CMK (cell line): ENCODE measurements around the gene SRMS.

Source experiments
- DNase-seq: peaks from one replicate; pipeline ENCODE4 v3.0.0-alpha.2; 2010; ENCODE audit warnings: low read depth

The SRMS gene

GRCh38 chr20:63522091-63522868 lies 25.3 kb downstream of the SRMS start:
- DNase-seq: no peak

- DNase-seq: no peak
Observed at GRCh38 chr20:63521602-63522001, 25.9 kb downstream of the SRMS start.

GRCh38 chr20:63520934-63521601 lies 26.5 kb downstream of the SRMS start:
- peak; percentile 50 for DNase-seq

- peak; percentile 68 for DNase-seq
Observed at GRCh38 chr20:63520504-63520933, 27.0 kb downstream of the SRMS start, which contains the start of gene PPDPF. TSS of gene PPDPF (plus strand) at chr20:63520765. CDS start at chr20:63521309, 544 bp downstream.

GRCh38 chr20:63519668-63520503 lies 27.7 kb downstream of the SRMS start:
- DNase-seq: peak; percentile 52

GRCh38 chr20:63518946-63519667 lies 28.4 kb downstream of the SRMS start:
- DNase-seq: no peak

- DNase-seq: no peak
Observed at GRCh38 chr20:63518351-63518861, 29.1 kb downstream of the SRMS start.

GRCh38 chr20:63517376-63518309 lies 29.9 kb downstream of the SRMS start:
- no peak for DNase-seq

- DNase-seq: peak; percentile 71
Observed at GRCh38 chr20:63514520-63514919, 33.0 kb downstream of the SRMS start.

- DNase-seq: no peak
Observed at GRCh38 chr20:63513207-63513606, 34.3 kb downstream of the SRMS start.

- DNase-seq: no peak
Observed at GRCh38 chr20:63509088-63509564, 38.4 kb downstream of the SRMS start.

- no peak for DNase-seq
Observed at GRCh38 chr20:63508072-63508768, 39.3 kb downstream of the SRMS start.

- no peak for DNase-seq
Observed at GRCh38 chr20:63507083-63507743, 40.3 kb downstream of the SRMS start.

GRCh38 chr20:63505723-63506122 lies 41.8 kb downstream of the SRMS start:
- no peak for DNase-seq

GRCh38 chr20:63505281-63505680 lies 42.3 kb downstream of the SRMS start:
- DNase-seq: no peak

GRCh38 chr20:63504642-63505041 lies 42.9 kb downstream of the SRMS start:
- no peak for DNase-seq

GRCh38 chr20:63503524-63503923 lies 44.0 kb downstream of the SRMS start:
- DNase-seq: no peak

GRCh38 chr20:63502671-63503172 lies 44.8 kb downstream of the SRMS start:
- DNase-seq: no peak
